GM21447 (cell line): ENCODE data around the gene GAD1.

Experiments used
- ATAC-seq: cut with Tn5 transposase; IDR thresholded peaks from one replicate; pipeline ENCODE4 v1.9.1; 2021; ENCODE audit not compliant: unreplicated experiment

The GAD1 gene

GRCh38 chr2:170816504-170817092 is at the start of gene GAD1:
TSS of gene GAD1 (plus strand) at chr2:170816887. CDS start at chr2:170818592, 1,705 bp downstream.
- peak; percentile 54 for ATAC-seq

- ATAC-seq: peak; percentile 59
Measured at GRCh38 chr2:170770008-170770605, 46.6 kb upstream of the GAD1 start, which contains the start of gene ERICH2. TSS of gene ERICH2 (plus strand) at chr2:170770378. CDS start at chr2:170770682, 304 bp downstream.

DNA sequence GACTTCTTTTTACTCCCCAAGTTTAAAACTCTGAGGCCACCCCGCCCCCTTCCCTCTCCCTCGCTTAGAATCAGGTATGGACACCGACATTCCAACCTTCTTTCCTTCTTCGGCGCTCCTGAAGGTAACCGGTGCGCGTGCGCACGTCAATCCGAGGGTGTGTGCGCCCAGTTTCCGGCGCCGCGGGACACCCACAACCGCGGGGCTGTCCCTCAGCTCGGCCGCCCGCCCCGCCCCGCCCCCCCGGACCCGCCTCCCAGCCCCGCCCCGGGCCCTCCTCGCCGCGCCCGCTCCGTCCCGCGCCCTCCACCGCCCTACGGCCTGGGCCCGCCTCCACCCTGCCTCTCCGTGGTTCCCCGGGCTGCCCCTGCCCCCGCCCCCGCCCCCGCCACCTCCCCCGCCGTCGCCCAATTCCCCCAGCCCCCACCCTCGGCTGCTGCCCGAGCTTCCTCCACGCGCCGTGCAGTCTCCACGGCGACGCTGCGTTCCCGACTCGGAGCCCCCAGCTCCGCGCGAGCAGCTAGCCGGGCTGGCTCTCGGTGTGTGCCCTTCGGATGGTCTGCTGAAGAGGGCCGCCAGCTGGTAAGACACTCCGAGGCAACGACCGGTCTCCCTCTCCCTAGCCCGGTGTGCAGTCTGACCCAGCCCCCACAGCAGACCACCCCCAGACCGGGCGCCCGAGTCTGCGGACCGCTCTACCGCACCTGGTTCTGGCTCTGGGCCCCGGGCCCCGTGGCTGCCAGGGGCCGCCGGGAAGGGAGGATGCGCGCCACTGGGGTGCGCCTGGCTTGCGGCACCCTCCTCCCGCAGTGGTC is 45.9 kb upstream of the GAD1 start:
- peak; percentile 80 for ATAC-seq

- no peak for ATAC-seq
Measured at GRCh38 chr2:170771421-170771937, 45.2 kb upstream of the GAD1 start.

DNA sequence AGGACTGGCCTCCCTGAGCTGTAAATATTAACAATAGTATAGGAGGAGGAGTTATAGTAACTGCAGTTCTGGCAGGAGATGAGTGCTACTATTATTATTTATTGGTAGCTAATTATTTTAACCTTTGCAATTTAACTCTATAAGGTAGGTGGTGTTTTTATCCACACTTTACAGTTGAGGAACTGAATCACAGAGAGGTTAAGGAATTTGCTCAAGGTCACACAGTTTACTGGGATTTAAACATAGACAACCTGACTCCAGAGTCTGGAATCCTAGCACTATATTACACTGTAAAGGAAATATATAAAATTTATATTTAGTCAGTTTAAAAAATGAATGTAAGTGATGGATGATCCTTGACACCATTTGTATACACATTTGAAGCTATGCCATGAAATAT is 44.4 kb upstream of the GAD1 start:
- ATAC-seq: no peak

GRCh38 chr2:170774074-170774473 is 42.6 kb upstream of the GAD1 start:
- ATAC-seq: no peak

- ATAC-seq: no peak
Measured at GRCh38 chr2:170778900-170779299, 37.8 kb upstream of the GAD1 start.

- ATAC-seq: no peak
Measured at GRCh38 chr2:170779304-170779703, 37.4 kb upstream of the GAD1 start.

DNA sequence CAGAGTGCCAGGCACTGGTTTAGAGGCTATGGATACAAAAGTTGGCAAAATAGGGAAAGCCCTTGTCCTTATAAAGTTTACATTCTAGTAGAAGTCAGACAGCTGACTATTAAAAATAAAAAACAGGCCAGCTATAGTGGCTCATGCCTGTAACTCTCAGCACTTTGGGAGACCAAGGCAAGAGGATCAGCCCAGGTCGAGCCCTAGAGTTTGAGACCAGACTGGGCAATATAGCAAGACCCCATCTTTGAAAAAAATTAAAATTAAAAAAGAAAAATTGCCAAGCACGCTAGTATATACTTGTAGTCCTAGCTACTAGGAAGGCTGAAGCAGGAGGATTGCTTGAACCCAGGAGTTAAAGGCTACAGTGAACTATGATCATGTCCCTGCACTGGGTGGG is 34.0 kb upstream of the GAD1 start:
- ATAC-seq: no peak

DNA sequence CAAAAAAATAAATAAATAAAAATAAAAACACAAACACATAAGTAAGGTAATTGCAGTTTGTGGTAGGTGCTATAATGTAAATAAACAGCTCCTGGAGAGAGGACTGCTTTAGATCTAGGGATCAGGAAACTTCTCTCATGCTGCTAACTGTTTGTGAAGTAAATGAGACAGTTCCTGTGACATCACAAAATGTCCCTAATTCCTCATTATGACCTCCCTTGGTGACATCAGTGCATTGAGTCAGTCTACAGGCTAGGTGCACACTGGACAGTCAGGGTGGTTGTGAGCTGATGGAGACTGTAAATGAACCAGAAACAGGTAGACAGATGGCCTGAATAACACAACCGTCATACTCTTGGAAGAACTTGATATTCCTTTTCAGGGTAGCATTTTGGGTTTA is 33.1 kb upstream of the GAD1 start:
- ATAC-seq: no peak

DNA sequence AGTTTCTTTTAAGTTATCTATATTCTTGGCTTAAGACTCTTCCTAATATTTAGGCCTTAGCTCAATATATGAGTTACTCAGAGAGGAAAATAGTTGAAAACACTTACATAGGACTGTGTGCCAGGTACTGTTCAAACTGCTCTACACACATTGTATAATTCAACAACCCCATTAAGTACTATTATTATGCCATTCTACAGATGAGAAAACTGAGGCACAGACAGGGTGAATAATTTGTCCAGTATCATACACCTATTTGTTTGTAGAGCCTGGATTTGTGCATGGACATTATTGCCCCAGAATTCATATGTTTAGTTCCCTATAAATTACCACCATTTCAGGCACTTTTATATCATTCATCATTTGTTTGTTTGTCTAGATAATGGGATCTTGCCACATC is 17.7 kb upstream of the GAD1 start:
- ATAC-seq: no peak

DNA sequence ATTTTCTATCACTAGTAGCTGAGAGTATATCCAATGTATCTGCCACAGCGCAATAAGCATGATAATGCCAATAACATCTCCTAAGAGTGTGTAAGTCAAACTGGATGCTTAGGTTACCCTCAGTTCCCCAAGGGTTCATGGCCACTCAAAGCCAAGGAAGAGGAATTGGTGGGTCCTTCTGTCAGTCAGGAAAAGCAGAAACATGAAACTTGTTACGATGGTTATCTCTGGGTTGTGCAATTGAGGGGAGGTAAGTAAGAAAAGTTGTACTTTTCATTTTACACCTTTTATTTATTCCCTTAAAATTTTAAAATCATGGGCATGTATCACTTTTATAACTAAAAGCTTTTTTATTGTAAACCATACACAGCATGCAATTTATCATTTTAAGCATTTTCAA is 10.1 kb upstream of the GAD1 start:
- ATAC-seq: no peak

- ATAC-seq: no peak
Measured at GRCh38 chr2:170812710-170813600, 3.7 kb upstream of the GAD1 start.

DNA sequence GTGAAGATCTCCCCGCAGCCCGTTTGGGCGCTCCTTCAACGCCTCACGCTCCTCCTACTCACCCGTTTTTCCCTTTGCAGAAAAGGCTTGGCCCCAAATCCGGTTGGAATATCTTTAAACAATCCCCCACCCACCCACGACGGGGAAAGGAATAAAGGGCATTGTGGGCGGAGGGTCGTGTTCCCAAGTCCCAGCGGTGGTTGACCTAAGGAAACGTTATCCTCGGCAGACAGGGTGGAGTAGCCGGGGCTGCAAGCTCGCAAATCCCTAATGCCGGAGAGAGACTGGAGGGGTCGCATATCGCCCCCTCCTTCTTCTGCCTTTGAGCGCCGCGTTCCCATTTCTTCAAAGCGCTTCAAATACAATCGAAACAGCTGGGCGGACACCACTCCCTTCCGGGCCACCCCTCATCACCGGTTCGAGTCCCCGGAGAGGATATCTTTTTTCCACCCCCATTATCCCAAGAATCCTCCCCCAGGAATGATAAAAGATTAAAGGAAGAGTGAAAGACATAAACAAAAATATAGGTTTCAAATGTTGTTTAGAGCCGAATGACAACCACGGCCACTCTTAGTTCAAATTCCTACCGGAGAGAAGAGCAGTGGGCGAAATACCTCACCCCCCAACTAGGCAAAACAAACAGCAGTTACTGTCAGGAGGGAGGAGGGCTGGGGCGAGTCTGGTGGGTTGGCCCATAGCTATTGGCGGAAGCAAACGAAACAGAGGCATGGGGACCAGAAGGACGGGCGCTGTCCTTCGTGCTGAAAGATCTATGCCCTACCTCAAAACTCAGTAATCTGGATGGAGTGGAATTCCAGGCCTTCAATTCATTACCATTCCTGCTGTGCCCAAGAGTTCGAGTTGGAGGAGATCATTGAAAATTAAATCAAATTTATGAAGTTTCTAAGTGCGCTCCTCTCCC is 2.8 kb upstream of the GAD1 start:
- ATAC-seq: no peak

- ATAC-seq: no peak
Measured at GRCh38 chr2:170814533-170815230, 2.0 kb upstream of the GAD1 start.

GRCh38 chr2:170815311-170815710 is 1.4 kb upstream of the GAD1 start:
- ATAC-seq: no peak

DNA sequence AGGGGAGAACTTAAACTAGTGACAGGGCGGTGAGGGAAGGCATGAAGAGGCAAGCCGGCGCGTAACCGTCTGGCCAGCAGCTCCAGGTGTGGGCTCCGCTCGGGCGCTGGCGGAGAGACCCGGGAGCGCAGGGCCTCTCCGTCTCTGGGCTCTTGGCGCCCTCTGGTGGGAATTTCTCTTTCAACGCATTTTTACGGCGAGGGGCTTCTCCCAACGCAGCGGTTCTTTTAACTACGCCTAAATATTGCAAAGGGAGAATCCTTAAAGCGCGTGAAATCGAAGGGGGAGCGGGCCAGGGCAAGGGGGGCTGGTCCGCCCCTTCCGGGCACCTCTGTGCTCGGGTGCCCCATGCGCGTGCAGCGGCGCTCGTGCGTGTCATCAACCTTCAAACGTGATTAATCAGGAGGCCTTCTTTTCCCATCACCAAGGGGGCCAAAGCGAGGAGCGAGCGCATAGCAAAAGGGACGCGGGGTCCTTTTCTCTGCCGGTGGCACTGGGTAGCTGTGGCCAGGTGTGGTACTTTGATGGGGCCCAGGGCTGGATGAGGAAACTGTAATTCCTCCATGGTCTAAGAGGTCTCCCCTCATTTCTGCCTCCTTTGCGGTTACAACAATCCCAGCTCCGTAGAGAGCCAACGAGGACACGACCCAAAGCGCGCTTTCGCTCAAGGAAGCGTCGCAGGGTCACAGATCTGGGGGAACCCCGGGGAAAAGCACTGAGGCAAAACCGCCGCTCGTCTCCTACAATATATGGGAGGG is 762 bp upstream of the GAD1 start:
- ATAC-seq: no peak
